ENCODE measurements around the gene OR1M1.

OR1M1 gene

DNA sequence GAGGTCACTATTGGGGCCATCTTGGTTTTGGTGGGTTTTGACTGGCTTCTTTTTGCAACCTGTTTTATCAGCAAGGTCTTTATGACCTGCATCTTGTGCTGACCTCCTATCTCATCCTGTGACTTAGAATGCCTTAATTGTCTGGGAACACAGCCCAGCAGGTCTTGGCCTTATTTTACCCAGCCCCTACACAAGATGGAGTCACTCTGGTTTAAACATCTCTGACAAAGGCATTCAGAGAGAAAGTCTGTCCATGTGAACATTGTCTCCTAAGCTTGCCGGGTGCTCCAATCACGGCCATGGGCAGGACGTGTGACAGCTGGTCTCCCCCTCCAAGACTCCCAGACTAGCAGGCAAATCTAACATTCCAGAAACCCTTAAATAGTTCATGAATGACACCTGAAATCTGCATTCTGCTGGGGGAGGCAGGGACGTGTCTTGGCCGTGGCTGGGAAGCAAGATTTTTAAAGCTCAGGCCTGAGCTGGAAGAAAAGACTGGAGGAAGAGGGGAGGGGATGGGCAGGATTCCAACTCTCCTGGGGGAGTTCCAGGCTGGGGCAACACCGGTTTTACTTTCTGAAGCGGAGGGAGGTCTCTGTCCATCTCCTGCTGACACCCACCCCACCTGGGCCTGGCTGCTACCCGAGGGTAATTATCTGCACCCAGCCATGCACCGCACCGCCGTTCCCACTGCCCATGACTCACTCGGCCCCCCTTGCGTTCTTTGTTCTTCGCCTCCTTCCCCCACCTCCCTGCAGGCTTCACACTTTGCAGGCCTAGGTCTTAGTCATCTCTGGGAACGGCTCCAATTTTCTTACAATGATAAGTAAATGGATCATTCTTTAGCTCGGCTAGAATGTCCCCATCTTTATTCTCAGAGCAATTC lies 11.6 kb upstream of the OR1M1 start:
- DNase-seq (ENCODE audit: low spot score), result no peak

DNA sequence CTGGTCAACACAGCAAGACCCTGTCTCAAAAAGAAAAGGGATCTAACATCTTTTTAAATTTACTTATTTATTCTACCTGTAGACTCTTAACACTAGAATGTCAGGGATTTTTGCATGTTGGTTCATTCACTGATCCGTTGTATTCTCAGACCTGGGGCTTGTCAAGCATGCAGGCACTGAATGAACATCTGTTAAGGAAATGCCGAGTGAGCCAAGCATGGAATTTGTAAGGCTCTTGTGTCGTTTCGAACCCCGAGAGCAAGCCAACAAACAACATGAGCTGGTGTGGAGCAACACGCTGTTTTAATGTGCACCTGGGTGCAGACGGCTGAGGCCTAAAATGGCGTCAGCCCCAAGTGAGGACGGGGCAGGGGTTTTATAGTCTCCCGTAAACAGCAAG lies 10.0 kb upstream of the OR1M1 start:
- no peak for DNase-seq (ENCODE audit: low spot score)

DNA sequence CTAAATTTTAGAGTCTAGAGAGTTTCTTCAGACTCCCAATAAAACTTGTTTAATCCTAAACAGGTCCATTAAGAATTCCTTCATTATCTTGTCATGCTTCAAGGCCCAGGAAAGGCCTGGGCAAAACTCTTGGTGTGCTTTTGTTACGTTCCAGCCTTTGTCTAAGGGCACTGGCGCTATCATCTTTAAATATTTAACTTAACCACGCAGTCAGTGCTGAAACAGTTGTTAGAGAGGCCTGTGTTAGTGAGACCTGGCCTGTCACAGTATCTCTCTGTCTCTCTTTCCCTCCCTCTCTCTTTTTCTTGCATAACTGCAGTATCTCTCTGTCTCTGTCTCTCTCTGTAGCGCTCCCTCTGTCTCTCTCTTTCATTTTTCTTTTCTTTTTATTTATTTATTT lies 8.2 kb upstream of the OR1M1 start:
- DNase-seq (ENCODE audit: low spot score), result no peak

DNA sequence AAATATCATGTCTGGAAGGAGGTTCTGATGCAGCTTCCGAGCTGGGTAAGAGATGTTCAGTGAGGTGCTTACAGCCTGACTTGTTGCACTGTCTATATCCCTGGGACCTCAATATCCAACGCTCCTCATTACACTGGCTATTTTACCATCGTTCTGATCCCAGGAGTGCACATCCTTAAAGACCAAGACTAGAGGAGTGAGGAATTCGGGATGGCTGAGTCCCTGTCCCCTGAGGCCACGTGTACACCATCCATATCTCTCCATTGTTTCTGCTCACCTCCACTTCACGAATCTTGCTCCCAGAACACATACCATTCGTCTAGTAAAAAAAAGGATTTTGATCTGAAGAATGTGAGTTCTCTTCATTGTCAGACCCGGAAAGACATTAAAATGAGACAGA lies 20.5 kb downstream of the OR1M1 start, which contains the start of gene OR7G2:
Gene OR7G2, minus strand, starts transcription at position 101 of the 400 bp plus-strand sequence. CDS start 4,232 bp downstream, outside the sequence.
- DNase-seq (ENCODE audit: low spot score), result no peak

DNA sequence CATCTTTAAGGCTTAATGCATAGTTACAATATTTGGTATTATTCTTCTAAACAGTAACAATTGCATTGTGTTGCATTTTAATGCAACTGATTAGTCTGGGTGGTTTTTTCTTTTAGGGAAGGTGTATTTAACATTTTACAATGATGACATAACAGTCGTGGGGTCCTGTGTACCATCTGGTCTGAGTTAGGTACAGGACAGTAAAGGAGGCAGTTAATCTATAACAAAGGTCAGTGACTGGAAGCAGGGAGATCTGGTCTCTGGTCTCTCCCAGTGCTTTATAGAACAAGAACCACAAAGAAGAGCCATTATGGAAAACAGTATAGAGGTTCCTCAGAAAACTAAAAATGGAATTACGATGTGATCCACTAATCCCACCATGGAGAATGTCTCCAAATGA lies 23.1 kb downstream of the OR1M1 start:
- DNase-seq (ENCODE audit: low spot score), result no peak

DNA sequence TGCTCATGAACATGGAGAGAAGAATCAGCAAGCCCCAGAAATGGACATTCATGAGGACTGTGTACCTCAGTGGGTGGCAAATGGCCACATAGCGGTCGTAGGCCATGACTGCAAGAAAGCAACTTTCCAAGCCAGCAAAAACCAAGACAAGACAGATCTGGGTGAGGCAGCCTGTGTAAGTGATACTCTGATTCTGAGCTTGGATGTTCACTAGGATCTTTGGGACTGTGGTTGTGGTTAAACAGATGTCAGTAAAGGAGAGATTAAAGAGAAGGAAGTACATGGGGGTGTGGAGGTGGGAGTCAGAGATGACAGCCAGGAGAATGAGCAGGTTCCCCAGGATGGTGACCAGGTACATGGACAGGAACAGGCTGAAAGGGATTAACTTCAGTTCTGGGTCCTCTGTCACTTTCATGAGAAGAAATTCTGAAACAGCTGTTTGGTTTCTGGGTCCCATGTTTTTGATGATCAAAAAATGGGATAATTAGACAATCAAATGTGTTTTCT lies 28.5 kb downstream of the OR1M1 start, which contains the start of gene OR7G1:
Gene OR7G1, minus strand, starts transcription at position 457 of the 507 bp plus-strand sequence. Its CDS starts 0 bp downstream, at position 457.
- DNase-seq (ENCODE audit: low spot score), result no peak

DNA sequence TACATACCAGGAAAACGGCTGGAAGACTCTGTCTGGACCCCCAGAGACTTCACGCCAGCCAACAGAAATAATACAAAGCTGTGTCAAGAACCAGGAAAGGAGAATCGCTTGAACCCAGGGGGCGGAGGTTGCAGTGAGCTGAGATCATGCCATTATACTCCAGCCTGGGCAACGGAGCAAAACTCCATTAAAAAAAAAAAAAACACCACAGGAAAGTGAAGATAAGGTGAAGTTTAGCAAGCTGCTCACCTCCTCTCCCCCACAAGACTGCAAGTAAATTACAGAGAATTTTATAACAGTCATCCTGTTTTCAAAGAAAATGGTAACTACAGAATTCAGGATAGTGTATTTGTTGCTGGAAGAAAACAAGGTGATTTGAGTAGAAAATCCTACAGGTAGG lies 29.7 kb downstream of the OR1M1 start:
- DNase-seq (ENCODE audit: low spot score), result no peak

DNA sequence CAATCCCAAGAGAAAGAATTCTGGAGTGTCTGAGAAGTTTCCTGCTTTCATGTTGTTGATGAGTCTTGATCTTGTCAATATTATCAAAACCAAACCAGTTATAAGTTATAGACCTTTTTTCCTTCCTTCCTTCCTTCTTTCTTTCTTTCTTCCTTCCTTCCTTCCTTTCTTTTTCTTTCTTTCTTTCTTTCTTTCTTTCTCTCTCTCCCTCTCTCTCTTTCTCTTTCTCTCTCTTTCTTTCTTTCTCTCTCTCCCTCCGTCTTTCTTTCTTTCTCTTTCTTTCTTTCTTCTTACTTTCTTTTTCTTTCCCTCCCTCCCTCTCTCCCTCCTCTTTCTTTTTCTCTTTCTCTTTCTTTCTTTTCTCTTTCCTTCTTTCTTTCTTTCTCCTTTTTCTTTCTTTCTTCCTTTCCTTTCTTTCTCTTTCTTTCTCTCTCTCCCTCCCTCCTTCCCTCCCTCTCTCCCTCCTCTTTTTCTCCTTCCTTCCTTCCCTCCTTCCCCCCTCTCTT lies 40.1 kb downstream of the OR1M1 start, which contains the start of gene OR7G3:
Gene OR7G3, minus strand, starts transcription at position 51 of the 506 bp plus-strand sequence. Its CDS starts 0 bp downstream, at position 51.
- DNase-seq (ENCODE audit: low spot score), result no peak

DNA sequence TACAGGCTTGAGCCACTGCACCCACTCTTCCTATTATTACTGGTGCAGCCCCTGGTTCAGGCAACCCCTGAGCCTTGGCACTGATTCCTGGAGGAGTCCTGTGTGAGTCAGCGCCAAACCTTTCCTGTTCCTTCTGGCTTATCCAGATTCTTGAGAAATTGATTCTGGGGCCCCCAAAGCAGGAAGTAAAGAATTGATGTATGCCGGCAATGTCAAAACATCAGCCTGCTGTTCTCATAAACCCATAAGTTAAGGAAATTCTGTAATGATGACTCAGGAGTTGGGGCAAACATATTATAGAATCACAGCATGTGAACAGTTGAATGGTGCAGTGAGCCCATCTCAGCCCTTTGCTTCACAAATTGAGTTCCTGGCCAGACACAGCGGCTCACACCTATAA lies 41.3 kb downstream of the OR1M1 start:
- DNase-seq (ENCODE audit: low spot score), result no peak

DNA sequence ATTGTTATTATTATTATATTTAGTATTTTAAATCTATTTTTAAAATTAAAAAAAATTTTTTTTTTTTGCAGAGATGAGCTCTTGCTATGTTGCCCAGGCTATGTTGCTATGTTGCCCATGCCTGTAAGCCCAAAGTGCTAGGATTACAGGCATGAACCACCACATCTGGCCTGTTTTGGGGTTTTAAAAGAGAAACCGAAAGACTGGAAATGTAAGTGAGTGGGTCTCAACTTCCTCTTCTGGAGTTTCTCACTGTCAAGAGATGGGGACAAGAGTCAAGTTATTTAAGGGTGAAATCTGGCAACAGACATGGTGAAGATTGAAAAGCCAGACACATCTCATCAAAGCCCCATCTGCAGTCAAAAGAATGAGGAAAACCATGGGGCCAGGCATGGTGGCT lies 44.1 kb downstream of the OR1M1 start:
- DNase-seq (ENCODE audit: low spot score), result no peak

DNA sequence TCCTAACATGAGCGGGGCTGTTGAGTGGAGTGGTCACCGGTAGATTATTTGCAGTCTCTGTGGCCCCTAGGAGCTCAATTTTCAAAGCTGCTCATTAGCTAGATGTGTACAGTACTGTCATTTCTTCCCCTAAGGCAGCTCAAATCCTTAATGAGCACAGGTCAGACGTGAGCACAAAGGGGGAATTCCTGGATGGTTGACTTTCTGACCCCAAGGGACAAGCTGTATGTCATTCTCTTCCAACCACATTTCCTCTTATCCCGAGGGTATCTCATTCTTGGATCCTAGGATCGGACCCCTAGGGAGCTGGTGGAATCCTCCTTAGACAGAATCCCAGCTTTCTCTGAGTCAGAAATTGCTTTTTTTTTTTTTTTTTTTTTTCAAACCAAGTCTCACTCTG lies 45.6 kb downstream of the OR1M1 start:
- DNase-seq (ENCODE audit: low spot score), result no peak

DNA sequence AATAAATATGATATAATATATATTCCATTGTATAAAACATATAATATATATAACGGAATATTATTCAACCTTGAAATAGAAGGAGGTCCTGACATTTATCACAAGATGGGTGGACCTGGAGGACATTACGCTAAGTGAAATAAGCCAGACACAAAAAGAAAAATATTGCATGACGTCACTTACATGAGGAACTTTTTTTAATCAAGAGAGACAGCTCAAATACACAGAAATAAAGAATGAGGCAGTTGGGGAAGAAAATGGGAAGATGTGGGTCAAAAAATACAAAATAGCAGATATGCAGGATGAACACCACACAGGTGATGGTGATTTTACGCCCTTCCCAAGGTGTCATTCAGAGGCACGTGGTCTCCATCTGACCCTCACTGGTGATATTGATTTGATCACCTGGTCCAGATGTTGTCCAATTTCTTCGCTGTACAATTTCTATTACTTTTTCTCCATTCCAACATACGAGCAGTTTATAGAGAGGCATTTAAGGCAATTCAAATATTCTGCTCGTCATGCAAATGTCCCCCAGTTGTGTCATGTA lies 52.8 kb downstream of the OR1M1 start:
- no peak for DNase-seq (ENCODE audit: low spot score)

DNA sequence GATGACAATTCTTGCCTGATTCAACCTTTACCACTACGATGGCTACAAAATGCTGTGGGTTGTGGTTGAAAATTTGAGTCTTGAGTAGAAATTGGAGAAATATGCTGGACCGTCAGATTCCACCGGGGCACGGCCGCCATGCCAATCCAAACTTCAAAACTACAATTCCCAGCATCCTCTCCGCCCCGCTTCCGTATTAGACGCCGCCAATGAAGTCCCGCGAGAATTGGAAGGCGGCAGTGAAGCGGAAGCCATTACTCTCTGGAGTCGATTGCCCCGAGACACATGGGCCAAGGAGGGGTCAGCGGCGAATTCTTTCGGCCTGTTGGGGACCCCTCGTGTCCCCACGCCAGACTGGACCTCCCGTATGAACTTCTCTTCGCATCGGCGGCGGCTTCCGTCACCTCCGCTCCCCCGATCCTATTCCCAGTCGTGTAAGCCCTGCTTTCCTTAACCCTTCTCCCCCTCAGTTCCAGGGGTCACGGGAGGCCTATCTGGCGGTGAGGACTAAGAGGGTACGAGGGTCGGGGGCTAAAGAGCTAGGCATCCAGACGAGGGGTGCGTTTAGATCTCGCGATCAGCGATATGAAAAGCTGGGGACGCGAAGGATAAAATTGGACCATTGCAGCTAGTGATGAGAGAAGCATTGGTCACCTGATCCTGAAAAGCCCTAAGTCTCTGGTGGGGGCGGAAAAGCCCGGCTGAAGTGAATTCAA lies 53.5 kb downstream of the OR1M1 start, which contains the start of gene ZNF317:
Gene ZNF317, plus strand, starts transcription at position 239 of the 716 bp plus-strand sequence. CDS start 15,620 bp downstream, outside the sequence.
- DNase-seq (ENCODE audit: low spot score), result peak; percentile 92

DNA sequence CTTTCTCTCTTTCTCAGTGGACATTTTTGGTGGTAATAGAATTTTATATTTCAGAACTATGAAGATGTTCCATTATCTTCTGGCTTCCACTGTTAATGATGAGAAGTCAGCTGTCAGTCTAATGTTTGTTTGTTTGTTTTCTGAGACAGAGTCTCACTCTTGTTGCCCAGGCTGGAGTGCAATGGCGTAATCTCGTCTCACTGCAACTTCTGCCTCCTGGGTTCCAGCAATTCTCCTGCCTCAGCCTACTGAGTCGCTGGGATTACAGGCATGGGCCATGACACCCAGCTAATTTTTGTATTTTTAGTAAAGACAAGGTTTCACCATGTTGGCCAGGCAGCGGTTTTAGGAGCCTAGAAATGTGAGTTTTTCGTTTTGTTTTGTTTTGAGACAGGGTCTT lies 58.1 kb downstream of the OR1M1 start:
- DNase-seq (ENCODE audit: low spot score), result no peak
